ENCODE results near the gene TSC2.

Gene TSC2

GRCh38 chr16:2047330-2048115 is at the start of gene TSC2, which contains the start of gene NTHL1:
Gene TSC2, plus strand, starts transcription at chr16:2047985. Its CDS starts 631 bp downstream, at chr16:2048616.
Gene NTHL1, minus strand, starts transcription at chr16:2047834. Its CDS starts 11 bp downstream, at chr16:2047823.
- DNase-seq: peak; percentile 91

DNA sequence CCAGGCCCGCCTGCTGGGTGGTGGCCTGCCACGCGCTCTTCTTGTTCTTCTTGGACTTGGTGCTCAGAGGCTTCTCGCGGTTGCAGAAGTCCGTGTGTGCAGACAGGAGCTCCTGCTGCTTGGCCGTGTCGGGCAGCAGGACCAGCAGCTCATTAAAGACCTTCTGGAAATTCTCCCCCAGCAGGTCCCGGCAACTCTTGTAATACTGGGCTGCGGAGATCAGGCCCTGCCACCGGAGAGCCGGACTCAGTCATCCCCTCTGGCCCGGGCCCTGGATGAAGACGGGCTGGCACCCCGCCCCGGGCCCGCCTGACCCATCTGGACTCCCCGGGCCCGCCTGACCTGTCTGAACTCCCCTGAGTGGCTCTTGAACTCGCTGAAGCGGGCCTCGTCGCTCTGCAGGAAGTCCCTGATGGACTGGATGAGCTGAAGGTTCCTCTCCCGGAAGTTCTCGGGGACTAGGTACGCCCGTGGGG is 49.4 kb upstream of the TSC2 start:
- DNase-seq: no peak

DNA sequence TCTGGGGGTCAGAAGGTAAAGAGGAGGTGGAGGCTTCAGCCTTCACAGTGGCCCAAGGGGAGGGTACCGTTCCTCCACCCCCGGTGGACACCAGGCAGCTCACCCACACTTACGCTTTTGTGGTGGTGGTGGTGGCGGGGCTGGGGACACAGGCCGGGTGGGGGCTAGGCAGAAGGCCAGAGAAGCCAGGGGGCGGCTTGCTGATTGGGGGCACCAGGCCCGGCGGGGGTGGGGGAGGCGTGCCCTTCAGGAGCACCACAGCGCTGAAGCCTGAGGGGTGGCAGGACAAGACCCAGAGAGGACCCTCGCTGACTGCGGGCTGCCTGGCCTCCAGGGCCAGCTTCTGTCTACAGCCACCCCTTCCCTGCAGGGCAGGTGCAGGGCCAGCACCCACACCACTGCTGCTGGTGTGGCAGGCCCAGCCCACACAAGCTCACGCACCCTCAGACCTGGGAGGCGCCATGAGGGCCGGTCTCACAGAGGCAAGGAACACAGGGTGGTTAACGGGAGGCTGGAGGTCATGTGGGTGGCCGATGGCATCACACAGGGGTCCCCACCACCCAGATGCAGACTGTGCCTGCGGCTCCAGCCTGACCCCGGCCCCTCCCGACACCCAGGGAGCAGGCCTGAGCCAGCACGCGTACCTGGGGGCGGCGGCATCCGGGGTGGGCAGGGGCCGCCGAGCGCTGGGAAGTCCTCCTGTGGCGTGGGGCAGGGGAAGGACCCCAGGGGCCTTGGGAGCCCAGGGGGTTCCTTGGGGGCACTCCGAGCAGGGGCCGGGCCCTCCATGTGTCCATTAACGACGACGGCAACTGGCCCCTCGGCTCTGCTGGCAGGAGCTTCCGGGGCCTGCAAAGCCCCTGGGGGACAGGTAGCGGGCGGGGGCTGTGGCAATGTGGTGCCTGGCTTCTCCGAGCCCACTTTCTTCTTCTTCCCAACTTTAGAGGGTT is 48.7 kb upstream of the TSC2 start:
- DNase-seq: no peak

GRCh38 chr16:1999866-2000514 is 47.8 kb upstream of the TSC2 start:
- DNase-seq: no peak

GRCh38 chr16:2001035-2001434 is 46.8 kb upstream of the TSC2 start:
- no peak for DNase-seq

DNA sequence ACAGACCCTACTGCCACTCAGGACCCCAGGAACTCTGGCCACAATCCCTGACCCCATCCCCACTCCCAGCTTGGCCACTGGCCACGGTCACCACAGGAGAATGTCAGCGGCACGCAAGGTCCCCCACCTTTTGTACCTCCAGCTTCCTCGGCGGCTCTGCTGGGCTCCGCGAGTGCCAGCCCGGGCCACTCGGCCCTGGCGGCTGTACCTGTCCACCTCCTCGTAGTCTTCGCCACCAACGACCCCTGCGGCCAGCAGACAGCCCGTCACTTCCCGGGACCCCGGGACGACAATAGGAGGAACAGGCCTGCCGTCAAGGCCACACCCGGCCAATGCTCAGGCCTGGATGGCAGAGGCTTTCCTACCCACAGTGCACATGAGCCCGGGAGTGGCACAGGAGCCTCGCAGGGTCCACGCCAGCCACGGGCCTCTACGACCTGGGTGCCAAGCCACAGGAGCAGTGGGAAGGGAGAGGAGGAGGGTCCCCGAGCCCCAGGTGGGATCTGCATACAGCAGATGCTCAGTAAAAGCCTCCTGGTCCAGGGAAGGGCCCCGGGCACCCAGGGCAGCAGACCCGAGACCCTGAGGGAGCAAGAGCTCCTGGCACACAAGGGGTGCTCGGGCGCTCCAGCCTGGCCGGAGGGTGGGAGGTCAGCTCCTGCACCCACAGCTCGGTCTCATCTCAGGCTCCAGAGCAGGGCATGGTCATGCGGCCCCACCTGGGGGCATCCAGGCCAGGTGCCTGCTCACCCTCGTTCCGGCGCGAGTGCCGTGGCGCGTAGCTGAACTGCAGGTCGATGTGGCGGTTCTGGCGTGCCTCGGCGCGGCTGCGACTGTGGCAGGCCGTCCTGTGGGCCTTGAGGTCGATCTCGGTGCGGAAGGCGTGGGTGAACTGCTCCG is 46.1 kb upstream of the TSC2 start:
- no peak for DNase-seq

DNA sequence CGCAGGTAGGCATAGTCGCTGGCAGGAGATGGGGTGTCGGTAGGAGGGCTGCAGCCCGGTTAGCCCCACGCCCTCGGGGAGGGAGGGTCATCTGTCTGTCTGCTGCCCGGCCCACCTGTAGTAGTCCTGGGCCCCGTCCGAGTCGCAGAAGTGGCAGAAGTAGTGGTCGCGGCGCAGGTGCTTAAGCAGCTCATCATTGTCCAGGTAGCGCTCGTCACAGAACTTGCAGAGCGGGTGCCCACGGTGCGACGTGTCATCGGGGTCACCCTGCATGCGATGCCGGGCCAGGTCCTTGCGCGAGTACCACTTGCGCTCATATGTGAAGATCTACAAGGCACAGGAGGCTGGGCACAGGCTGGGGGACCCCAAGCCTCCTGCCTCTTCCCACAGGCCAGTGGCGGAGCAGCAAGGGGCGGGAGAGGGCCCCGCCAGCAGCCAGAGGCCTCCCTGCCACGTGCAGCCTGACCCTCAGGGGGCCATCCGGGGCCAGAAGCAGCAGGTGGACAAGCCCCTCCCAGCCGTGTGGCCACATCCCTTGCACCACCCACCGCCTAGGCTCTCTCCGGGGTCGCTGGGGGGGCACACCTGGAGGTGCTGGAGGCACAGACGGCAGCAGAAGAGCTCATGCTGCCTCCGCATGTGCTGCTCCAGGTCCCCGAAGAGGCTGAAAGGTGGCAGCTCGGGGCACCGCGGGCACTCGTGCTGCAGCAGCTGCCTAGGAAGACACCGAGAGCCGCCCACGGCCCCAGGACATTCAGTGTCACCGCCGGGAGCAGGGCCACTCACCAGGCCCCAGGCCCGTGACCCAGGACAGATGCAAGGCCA is 45.2 kb upstream of the TSC2 start:
- no peak for DNase-seq

DNA sequence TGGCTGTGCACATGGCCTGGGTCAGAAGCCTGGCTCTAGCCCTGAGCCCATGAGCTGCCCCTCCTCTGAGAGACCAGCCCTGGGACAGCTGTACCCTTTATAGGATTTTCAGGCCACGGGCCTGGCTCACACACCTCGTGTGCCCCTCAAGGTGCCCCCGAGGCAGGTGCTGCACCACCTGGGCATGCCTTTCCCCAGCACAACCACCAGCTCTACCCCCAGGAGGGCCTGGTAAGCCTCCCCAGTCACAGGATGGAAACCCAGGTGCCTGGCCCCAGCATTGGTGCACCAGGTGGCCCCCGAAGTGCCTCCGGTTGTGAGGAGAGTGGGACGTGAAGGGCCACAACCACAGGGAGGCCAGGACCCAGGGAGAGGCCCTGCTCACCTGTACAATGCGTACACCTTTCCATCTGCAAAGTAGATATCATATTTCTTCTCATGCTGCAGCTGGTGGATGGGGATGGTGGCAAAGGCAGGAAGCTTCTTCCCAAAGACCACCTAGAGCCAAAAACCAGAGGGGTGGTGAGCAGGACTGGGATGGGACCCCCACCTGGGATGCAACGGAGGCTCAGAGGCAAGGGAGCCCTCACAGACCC is 44.5 kb upstream of the TSC2 start:
- no peak for DNase-seq

DNA sequence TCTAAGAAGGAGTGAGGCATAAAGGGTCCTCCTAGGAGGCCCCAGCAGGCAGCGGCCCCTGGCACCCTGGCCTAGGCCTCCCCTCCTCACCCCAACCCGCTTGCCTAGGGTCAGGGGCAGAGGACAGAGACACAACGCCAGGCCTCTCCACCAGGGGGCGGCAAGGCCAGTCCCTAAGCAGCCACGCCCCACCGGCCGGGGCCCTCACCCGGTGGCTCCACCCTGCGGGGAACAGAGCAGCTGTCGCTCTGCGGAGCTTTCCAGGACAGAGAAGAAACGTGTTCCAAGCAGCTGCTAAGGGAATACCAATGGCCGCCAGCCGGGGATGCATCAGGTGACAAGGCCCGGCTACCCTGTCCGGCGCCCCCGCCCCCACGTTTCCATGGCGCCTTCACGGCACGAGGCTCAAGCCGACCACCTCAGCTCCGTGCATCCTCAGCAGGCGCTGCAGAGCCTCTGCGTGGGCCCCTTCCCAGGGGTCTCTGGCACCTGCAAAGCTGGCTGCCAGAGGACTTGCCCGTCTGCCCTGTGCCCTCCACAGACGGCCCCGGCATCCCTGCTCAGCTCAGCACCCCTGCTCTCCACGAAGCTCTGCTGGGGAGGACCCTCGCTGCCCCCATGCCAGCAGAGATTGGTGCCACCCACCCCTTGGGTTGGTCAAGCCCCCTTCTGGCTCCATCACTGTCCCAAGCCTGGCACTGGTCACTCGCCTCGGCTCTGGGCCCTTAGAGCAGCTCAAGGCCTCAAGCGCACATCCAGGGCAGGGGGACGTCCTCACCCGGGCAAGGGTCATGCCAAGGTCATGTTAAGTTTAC is 43.8 kb upstream of the TSC2 start:
- DNase-seq: peak; percentile 87

DNA sequence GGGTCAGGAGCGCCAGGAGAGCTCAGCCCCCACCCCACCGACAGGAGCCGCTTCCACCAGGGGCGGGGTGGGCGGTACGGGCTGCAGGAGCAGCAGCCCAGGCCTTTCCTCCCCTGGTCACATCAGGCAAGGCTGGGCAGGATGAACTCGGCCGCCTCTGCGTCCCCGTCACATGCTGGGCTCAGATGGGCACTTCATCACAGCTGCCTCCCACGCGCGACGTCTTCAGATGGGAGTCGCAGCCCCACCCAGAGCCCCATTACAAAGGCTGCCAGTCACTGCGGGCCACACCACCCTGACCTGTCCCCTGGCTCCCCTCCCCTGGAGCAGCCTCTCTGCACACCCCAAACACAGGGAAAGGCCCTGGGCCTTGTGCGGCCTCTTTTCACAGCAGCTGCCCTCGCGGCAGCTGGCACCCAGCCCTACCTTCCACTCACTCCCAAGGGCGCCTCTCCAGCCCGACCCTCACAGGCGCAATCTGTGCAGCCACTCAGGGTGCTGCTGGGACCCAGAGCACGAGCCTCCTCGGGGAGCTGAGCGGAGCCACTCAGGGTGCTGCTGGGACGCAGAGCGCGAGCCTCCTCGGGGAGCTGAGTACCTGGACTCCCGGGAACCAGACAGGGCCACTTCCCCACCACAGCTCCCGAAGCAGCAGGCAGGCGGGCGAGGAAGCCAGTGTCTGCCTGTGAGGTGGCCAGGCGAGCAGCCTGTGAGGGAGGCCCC is 42.8 kb upstream of the TSC2 start:
- DNase-seq: no peak

DNA sequence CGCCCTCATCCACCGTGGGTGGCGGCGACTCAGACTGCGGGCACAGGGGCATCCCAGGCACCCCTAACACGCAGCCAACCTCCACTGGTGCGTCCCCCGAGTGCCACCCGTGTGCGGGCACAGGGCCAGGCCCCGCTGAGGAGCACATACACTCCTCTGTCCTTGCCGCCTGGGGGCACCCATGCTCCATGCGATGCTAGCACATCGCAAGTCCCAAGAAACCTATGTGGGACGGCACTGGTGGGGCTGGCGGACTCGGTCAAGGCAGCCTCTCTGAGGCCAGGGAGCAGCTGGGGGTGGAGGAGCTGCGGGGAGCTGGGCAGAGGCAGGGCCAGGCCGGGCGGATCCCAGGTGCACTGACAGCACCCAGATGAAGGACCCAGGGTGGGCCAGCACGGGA is 42.1 kb upstream of the TSC2 start:
- no peak for DNase-seq

- DNase-seq: no peak
Observed at GRCh38 chr16:2006317-2006716, 41.5 kb upstream of the TSC2 start.

GRCh38 chr16:2007081-2007836 is 40.5 kb upstream of the TSC2 start:
- no peak for DNase-seq

DNA sequence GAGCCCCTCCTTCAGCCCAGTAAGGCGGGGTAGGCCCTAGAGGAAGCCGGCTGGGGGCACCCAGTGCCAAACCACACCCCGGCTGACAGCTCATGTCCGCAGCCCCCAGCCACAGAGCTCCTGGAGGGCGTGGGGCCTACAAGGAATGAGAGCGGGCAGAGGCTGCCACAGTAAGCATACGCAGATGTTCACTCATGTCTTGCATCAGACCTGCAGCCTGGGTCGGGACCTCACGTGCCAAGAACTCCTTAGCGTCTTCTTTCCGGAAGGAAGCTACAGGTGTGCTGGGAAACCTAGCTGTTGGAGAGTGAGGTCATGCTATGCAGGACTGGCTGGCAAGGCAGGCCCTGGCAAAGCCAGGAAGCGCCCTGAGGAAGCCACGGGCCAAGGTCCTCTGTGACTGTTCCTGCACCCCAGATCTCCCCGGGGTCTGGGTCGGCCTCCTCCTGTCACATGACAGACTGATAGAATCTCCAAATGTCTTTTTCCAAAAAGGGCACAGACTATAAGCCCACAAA is 39.7 kb upstream of the TSC2 start:
- peak; percentile 83 for DNase-seq

- DNase-seq: no peak
Observed at GRCh38 chr16:2008631-2009163, 39.1 kb upstream of the TSC2 start.

DNA sequence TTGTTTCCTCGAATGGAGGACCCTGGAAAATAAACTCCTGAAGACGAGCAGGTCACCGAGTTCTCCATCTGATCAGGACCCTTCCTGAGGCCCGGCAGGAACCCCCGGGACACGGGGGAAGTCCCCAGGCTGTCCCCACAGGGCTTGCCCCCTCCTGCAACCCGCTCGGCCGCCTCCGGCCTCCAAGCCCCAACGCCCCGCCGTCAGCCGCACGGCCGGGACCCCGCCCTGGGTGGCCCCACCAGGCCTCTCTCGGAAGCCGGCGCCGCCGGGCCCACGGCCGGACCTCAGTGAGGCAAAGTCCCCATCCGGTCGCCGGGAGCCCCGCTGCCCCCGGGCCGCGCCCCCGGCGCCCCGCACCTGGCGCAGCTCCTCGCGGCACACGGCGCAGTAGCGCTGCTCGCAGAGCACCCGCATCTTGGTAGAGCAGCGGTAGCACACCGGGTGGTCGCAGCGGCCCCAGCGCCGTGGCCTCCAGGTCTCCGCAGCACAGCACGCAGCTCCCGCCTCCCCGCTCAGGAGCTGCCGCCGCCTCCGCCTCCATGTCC is 38.5 kb upstream of the TSC2 start:
- no peak for DNase-seq

DNA sequence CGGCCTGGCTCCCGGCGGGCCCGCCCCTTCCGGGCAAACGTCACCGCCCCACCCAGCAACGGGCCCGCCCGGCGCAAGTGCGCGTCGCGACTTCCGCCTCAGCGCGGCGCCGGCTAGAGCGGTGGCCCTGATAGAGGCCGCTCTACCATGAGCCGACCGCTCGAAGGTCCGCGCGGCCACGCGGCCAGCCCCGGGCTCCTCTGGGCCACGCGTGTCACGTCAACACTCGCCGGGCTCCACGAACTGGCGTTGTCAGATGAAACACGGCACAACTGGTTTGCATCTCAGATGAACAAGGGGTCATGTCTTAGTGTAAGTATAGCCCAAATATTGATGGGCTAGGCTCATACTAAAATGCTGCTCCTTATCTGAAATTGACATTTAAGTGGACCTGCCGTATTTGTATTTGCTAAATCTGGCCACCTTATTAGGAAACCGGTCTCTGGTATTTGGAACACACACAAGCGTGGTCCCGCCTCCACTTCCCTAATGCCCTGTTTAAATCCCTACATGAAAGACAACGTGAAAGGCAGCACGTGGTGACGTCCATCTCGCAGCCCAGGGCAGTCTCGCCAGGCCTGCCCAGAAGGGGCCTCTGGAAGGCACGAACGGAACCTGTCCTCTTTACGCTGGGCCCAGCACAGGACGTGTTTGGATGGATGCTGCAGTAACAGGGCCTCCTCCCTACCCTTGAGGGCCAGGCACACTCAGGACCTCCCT is 37.8 kb upstream of the TSC2 start, which contains the start of gene ZNF598:
ZNF598 (minus strand) TSS at position 31 of the 720 bp plus-strand sequence.
- peak; percentile 81 for DNase-seq

All from NCI-H2029 (cell line).